Measurements from ENCODE around the gene WDR93. TPM values are rescaled to one million over a fixed set of nuclear protein-coding genes. Genes with fewer than 3 reads are reported as not detected.

Gene WDR93
- total and polyA plus RNA-seq, 12 donors, result 0.09 to 0.15 (median 0.15) TPM; not detected in 9

GRCh38 chr15:89746386-89746780 lies 55.8 kb downstream of the WDR93 start:
- Histone ChIP-seq H3K27me3 (peaks cover 0 to 40% (median 33%) of the 10 kb centered on the region in 7 donors), H3K36me3 (no peaks in the 10 kb centered on the region), H3K4me3 (no peak overlapping the region), H3K4me1 (peaks cover 0 to 15% (median 11%) of the 10 kb centered on the region in 9 donors), H3K27ac (no peak overlapping the region), H3K9me3 (no peaks in the 10 kb centered on the region)
- TF ChIP-seq CTCF (IDR thresholded peaks at IDR 0.05), result no peak
- intact Hi-C loops (cut with DNase I), result loop anchor here in 1 of 10 donors (5.0 kb wide), 1 partner anchor 131 kb away; no protein-coding TSS in a partner anchor
- ATAC-seq (no peak), DNase-seq (no peak)
- whole genome bisulfite sequencing, 2 donors, result 80 to 84% methylated on average over 9 of the region's 9 CpGs

- DNase-seq (no peak), ATAC-seq (no peak)
- no peak for TF ChIP-seq CTCF (IDR thresholded peaks at IDR 0.05)
- H3K36me3 ChIP-seq, result no peaks in the 10 kb centered on the region
- no peaks in the 10 kb centered on the region for H3K9me3 ChIP-seq
- no peak overlapping the region for H3K4me3 ChIP-seq
- H3K27me3 ChIP-seq, result peaks cover 0 to 40% (median 33%) of the 10 kb centered on the region in 7 donors
- H3K27ac ChIP-seq, result no peak overlapping the region
- WGBS, 2 donors, result 47 to 48% methylated on average over 28 of the region's 28 CpGs
- intact Hi-C loops (cut with DNase I), result loop anchor here in 2 of 10 donors (2.0 to 5.0 kb wide), 2 partner anchors 101 to 129 kb away; no protein-coding TSS in a partner anchor
- peaks cover 0 to 17% (median 14%) of the 10 kb centered on the region in 9 donors for H3K4me1 ChIP-seq
Measured at GRCh38 chr15:89747708-89748682, 57.4 kb downstream of the WDR93 start.

GRCh38 chr15:89749054-89749453 lies 58.4 kb downstream of the WDR93 start:
- H3K27me3 ChIP-seq, result peaks cover 0 to 40% (median 33%) of the 10 kb centered on the region in 7 donors
- no peak overlapping the region for H3K27ac ChIP-seq
- H3K9me3 ChIP-seq, result no peaks in the 10 kb centered on the region
- H3K4me3 ChIP-seq, result no peak overlapping the region
- DNase-seq (no peak), ATAC-seq (no peak)
- 81 to 89% methylated on average over 7 of the region's 7 CpGs for WGBS, 2 donors
- H3K36me3 ChIP-seq, result no peaks in the 10 kb centered on the region
- no peak for TF ChIP-seq CTCF (IDR thresholded peaks at IDR 0.05)
- intact Hi-C loops (cut with DNase I), result loop anchor here in 2 of 10 donors (2.0 to 5.0 kb wide), 2 partner anchors 102 to 128 kb away; no protein-coding TSS in a partner anchor
- H3K4me1 ChIP-seq, result peaks cover 0 to 17% (median 14%) of the 10 kb centered on the region in 9 donors

- TF ChIP-seq CTCF (IDR thresholded peaks at IDR 0.05), result no peak
- Histone ChIP-seq H3K4me3 (peak overlapping the region in 3 of 10 donors; percentile 50 to 71 (median 59)), H3K36me3 (no peaks in the 10 kb centered on the region), H3K27ac (no peak overlapping the region), H3K9me3 (no peaks in the 10 kb centered on the region), H3K27me3 (peaks cover 0 to 40% (median 33%) of the 10 kb centered on the region in 7 donors), H3K4me1 (peaks cover 0 to 17% (median 14%) of the 10 kb centered on the region in 9 donors)
- ATAC-seq, result no peak
- 76 to 77% methylated on average over 4 of the region's 4 CpGs for WGBS, 2 donors
- DNase-seq, result no peak
- intact Hi-C loops (cut with DNase I), result loop anchor here in 2 of 10 donors (2.0 to 5.0 kb wide), 2 partner anchors 103 to 128 kb away; no protein-coding TSS in a partner anchor
Measured at GRCh38 chr15:89749526-89749925, 58.9 kb downstream of the WDR93 start.

All from heart right ventricle (tissue), 16 donors.